Gastroesophageal sphincter (tissue), 4 donors: Measurements from ENCODE around the gene PTBP1. TPM values are rescaled to one million over a fixed set of nuclear protein-coding genes. Genes with fewer than 3 reads are reported as not detected.

Experiments used
- ATAC-seq: fragments of 150-250 bp; one replicate; pipeline ENCODE4 v1.9.1; 2016; ENCODE audit warnings: mild to moderate bottlenecking, moderate library complexity
- H3K27ac ChIP-seq, 4 donors: fragments of 200-600 bp; sonication (generic) in 3 of 4; 1 replicate in 3 of 4; 2 replicates in 1 of 4; pipeline ENCODE4 v1.5.1; 2016 to 2019
- H3K27me3 ChIP-seq: fragments of 200-600 bp; sonication (generic); one replicate; pipeline ENCODE4 v1.5.1; 2019
- H3K36me3 ChIP-seq, 2 donors: fragments of 200-600 bp; sonication (generic); one replicate each; pipeline ENCODE4 v1.5.1; 2019; ENCODE audit warnings: control low read depth in 1 of 2
- H3K4me1 ChIP-seq, 3 donors: fragments of 200-600 bp; sonication (generic); 1 replicate in 2 of 3; 2 replicates in 1 of 3; pipeline ENCODE4 v1.5.1; 2016 to 2019; ENCODE audit warnings: control low read depth in 2 of 3
- H3K4me3 ChIP-seq, 2 donors: fragments of 200-600 bp; sonication (generic); one replicate each; pipeline ENCODE4 v1.5.1; 2019; ENCODE audit warnings: mild to moderate bottlenecking in 1 of 2, moderate library complexity in 1 of 2
- H3K9me3 ChIP-seq, 3 donors: fragments of 200-600 bp; sonication (generic); one replicate each; pipeline ENCODE4 v1.5.1; 2017 to 2019; ENCODE audit warnings: control low read depth in 2 of 3
- CTCF ChIP-seq, 4 experiments: fragments of 200-600 bp in 2 of 4; fragments of 450-650 bp in 2 of 4; sonication (generic) in 1 of 4; IDR thresholded peaks; one replicate each; pipeline ENCODE4 v1.5.1; 2017 to 2019; ENCODE audit warnings: antibody characterized with exemption in 4 of 4, mild to moderate bottlenecking in 2 of 4, moderate library complexity in 2 of 4
- EP300 ChIP-seq: sonication (generic); formaldehyde crosslinking; IDR thresholded peaks from one replicate; pipeline ENCODE4 v1.6.1; 2017; ENCODE audit warnings: antibody characterized with exemption, mild to moderate bottlenecking
- POLR2A ChIP-seq, 2 donors: fragments of 450-650 bp; IDR thresholded peaks; one replicate each; pipeline ENCODE4 v1.6.1; 2017; ENCODE audit warnings: antibody characterized with exemption in 2 of 2, mild to moderate bottlenecking in 2 of 2, moderate library complexity in 1 of 2
- POLR2AphosphoS5 ChIP-seq: sonication (generic); formaldehyde crosslinking; IDR thresholded peaks from one replicate; pipeline ENCODE4 v1.6.1; 2017; ENCODE audit warnings: antibody characterized with exemption
- WGBS, 2 donors: methylation state at CpG; one replicate each; pipeline ENCODE4 v1.1.5; 2018; ENCODE audit warnings: low coverage in 1 of 2; 5-methylcytosine and 5-hydroxymethylcytosine counted together
- total RNA-seq, 4 donors: library from RNA; depleted of rRNA; stranded (reverse); fragments of >200 nt; gene quantifications; one replicate each; pipeline ENCODE4 v1.1.0, GENCODE V29; 2016

The PTBP1 gene
- total RNA-seq, 4 donors from 2014 or later = 68.6 to 95.6 (median 79.3) TPM

- TF ChIP-seq EP300 = no peak
- TF ChIP-seq POLR2AphosphoS5 = no peak
- no peak overlapping the region for H3K4me3 ChIP-seq
- 68% methylated on average over 2 of the region's 12 CpGs; no CpG with 5 or more reads in 1 of the 2 donors for WGBS, 2 donors
- no peaks in the 10 kb centered on the region for H3K9me3 ChIP-seq
- H3K4me1 ChIP-seq = peaks cover 0 to 18% (median 15%) of the 10 kb centered on the region in 3 donors
- H3K27me3 ChIP-seq = peaks cover 63% of the 10 kb centered on the region
- no peaks in the 10 kb centered on the region for H3K36me3 ChIP-seq
- no peak for ATAC-seq
- H3K27ac ChIP-seq = no peak overlapping the region
These were observed 26.4 kb downstream of the PTBP1 start for GRCh38 chr19:823565-824121.

- Histone ChIP-seq H3K4me1 (peaks cover 0 to 18% (median 15%) of the 10 kb centered on the region in 3 donors), H3K27me3 (peaks cover 72% of the 10 kb centered on the region), H3K9me3 (no peaks in the 10 kb centered on the region), H3K4me3 (no peak overlapping the region), H3K27ac (no peak overlapping the region), H3K36me3 (no peaks in the 10 kb centered on the region)
- WGBS, 2 donors = 76 to 99% methylated on average over 2 to 9 of the region's 15 CpGs
- TF ChIP-seq EP300 = no peak
- TF ChIP-seq CTCF (IDR thresholded peaks at IDR 0.05) = no peak
- TF ChIP-seq POLR2A (IDR thresholded peaks at IDR 0.05) = no peak
- TF ChIP-seq POLR2AphosphoS5 = no peak
- no peak for ATAC-seq
These were observed 27.6 kb downstream of the PTBP1 start for GRCh38 chr19:824885-825284.

GRCh38 chr19:825897-826644, 28.8 kb downstream of the PTBP1 start:
- Histone ChIP-seq H3K4me1 (peaks cover 0 to 17% (median 15%) of the 10 kb centered on the region in 3 donors), H3K36me3 (no peaks in the 10 kb centered on the region), H3K27ac (no peak overlapping the region), H3K4me3 (no peak overlapping the region), H3K27me3 (peaks cover 78% of the 10 kb centered on the region), H3K9me3 (no peaks in the 10 kb centered on the region)
- 62 to 69% methylated on average over 5 to 13 of the region's 19 CpGs for WGBS, 2 donors
- TF ChIP-seq POLR2AphosphoS5 = no peak
- no peak for TF ChIP-seq CTCF (IDR thresholded peaks at IDR 0.05)
- TF ChIP-seq EP300 = no peak
- no peak for TF ChIP-seq POLR2A (IDR thresholded peaks at IDR 0.05)
- no peak for ATAC-seq

- Histone ChIP-seq H3K27me3 (peaks cover 78% of the 10 kb centered on the region), H3K36me3 (no peaks in the 10 kb centered on the region), H3K4me1 (peaks cover 0 to 4% (median 2%) of the 10 kb centered on the region in 3 donors), H3K4me3 (no peak overlapping the region), H3K27ac (no peak overlapping the region), H3K9me3 (no peaks in the 10 kb centered on the region)
- whole genome bisulfite sequencing, 2 donors = 94 to 96% methylated on average over 7 of the region's 11 CpGs
- no peak for ATAC-seq
- TF ChIP-seq POLR2A (IDR thresholded peaks at IDR 0.05) = no peak
- TF ChIP-seq CTCF (IDR thresholded peaks at IDR 0.05) = no peak
- TF ChIP-seq EP300 = no peak
- TF ChIP-seq POLR2AphosphoS5 = no peak
These were observed 30.1 kb downstream of the PTBP1 start for GRCh38 chr19:827314-827709.

- TF ChIP-seq POLR2AphosphoS5 (no peak), EP300 (no peak), POLR2A (IDR thresholded peaks at IDR 0.05) (no peak), CTCF (IDR thresholded peaks at IDR 0.05) (no peak)
- no peaks in the 10 kb centered on the region for H3K4me1 ChIP-seq
- no peak within 1 kb of the TSS for H3K27ac ChIP-seq
- H3K27me3 ChIP-seq = peaks cover 74% of the 10 kb centered on the region
- ATAC-seq = peak; percentile 31
- no peak within 1 kb of the TSS for H3K4me3 ChIP-seq
- H3K36me3 ChIP-seq = no peaks in the 10 kb centered on the region
- no peaks in the 10 kb centered on the region for H3K9me3 ChIP-seq
- 10 to 75% methylated on average over 2 to 5 of the region's 33 CpGs for WGBS, 2 donors
These were observed 30.6 kb downstream of the PTBP1 start, which contains the start of gene AZU1 for GRCh38 chr19:827710-828321. AZU1 (plus strand) TSS chr19:827837; CDS start chr19:827847, 10 bp downstream.
